ENCODE results near the gene PCDHB3.
"Not testable (repeated sequence)": the region's sequence is repeated elsewhere in the genome, so short reads cannot be mapped to it uniquely, and the experiment has no call there.

PCDHB3 gene

DNA sequence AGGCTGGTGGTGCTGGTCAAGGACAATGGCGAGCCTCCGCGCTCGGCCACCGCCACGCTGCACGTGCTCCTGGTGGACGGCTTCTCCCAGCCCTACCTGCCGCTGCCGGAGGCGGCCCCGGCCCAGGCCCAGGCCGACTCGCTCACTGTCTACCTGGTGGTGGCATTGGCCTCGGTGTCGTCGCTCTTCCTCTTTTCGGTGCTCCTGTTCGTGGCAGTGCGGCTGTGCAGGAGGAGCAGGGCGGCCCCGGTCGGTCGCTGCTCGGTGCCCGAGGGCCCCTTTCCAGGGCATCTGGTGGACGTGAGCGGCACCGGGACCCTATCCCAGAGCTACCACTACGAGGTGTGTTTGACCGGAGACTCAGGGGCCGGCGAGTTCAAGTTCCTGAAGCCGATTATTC is 37.1 kb downstream of the PCDHB3 start:
- not testable (repeated sequence) for DNase-seq

DNA sequence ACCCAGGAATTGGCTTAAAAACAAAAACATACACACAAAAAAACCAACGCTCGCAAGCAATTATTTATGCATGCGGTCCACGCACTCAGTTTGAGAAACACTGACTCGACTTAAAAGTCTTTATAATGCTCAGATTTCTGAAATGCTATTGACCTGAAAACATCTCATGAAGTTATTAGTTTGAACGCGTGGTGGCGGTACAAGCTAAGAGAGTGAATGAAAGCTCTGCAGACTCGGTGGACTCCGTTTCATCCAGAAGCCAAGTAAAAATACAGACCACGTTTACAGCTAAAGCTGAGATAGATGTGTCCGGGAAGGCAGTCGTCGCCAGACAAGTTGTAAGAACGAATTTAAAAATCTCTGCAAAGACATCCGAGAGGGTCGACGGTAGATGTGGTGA is 49.5 kb downstream of the PCDHB3 start, which contains the start of gene PCDHB6:
PCDHB6 (plus strand) TSS at position 246 of the 400 bp plus-strand sequence. CDS start 201 bp downstream, outside the sequence.
- DNase-seq = no peak

DNA sequence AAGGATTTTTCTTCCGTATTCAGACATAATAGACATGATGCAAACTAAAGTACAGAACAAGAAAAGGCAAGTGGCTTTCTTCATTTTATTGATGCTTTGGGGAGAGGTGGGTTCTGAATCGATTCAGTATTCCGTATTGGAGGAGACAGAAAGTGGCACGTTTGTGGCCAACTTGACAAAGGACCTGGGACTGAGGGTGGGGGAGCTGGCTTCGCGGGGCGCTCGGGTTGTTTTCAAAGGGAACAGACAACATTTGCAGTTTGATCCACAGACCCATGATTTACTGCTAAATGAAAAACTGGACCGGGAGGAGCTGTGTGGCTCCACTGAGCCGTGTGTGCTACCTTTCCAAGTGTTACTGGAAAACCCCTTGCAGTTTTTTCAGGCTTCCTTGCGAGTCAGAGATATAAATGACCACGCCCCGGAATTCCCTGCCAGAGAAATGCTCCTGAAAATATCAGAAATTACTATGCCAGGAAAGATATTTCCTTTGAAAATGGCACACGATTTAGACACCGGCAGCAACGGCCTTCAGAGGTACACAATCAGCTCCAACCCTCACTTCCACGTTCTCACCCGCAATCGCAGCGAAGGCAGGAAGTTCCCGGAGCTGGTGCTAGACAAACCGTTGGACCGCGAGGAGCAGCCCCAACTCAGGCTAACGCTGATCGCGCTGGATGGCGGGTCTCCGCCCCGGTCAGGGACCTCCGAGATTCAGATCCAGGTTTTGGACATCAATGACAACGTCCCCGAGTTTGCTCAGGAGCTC is 50.1 kb downstream of the PCDHB3 start:
- DNase-seq = no peak

DNA sequence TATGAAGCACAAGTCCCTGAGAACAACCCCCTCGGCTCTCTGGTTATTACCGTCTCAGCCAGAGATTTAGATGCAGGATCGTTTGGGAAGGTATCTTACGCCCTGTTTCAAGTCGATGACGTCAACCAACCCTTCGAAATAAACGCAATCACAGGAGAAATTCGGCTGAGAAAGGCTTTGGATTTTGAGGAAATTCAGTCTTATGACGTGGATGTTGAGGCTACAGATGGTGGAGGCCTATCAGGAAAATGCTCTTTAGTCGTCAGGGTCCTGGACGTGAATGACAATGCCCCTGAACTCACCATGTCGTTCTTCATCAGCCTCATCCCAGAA is 50.7 kb downstream of the PCDHB3 start:
- DNase-seq = no peak

DNA sequence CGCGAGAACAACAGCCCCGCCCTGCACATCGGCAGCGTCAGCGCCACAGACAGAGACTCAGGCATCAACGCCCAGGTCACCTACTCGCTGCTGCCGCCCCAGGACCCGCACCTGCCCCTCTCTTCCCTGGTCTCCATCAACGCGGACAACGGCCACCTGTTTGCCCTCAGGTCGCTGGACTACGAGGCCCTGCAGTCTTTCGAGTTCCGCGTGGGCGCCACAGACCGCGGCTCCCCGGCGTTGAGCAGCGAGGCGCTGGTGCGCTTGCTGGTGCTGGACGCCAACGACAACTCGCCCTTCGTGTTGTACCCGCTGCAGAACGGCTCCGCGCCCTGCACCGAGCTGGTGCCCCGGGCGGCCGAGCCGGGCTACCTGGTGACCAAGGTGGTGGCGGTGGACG is 51.4 kb downstream of the PCDHB3 start:
- DNase-seq = not testable (repeated sequence)

DNA sequence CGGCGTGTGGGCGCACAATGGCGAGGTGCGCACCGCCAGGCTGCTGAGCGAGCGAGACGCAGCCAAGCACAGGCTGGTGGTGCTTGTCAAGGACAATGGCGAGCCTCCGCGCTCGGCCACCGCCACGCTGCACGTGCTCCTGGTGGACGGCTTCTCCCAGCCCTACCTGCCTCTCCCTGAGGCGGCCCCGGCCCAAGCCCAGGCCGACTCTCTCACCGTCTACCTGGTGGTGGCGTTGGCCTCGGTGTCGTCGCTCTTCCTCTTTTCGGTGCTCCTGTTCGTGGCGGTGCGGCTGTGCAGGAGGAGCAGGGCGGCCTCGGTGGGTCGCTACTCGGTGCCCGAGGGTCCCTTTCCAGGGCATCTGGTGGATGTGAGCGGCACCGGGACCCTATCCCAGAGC is 51.8 kb downstream of the PCDHB3 start:
- not testable (repeated sequence) for DNase-seq

All from cortex of kidney (tissue), 1 donor.